Liver (tissue), 3 donors: ENCODE measurements around the gene HOXB3.

ENCODE experiments used
- FOXA1 ChIP-seq: IDR thresholded peaks from 2 replicates; pipeline ENCODE4 v1.6.1; 2016; ENCODE audit warnings: antibody characterized with exemption
- GABPA ChIP-seq, 2 donors: IDR thresholded peaks in 1 of 2; conservative IDR thresholded peaks in 1 of 2; 2 replicates each; pipeline ENCODE4 v1.6.1; 2016; ENCODE audit warnings: antibody characterized with exemption in 2 of 2, mild to moderate bottlenecking in 1 of 2, moderate library complexity in 1 of 2
- JUND ChIP-seq, 2 donors: IDR thresholded peaks; 2 replicates each; pipeline ENCODE4 v1.6.1; 2016; ENCODE audit warnings: antibody characterized with exemption in 2 of 2
- RAD21 ChIP-seq, 2 donors: IDR thresholded peaks; 2 replicates each; pipeline ENCODE4 v1.6.1; 2016; ENCODE audit warnings: antibody characterized with exemption in 2 of 2, mild to moderate bottlenecking in 2 of 2
- SP1 ChIP-seq: IDR thresholded peaks from 2 replicates; pipeline ENCODE4 v1.6.1; 2018; ENCODE audit warnings: antibody characterized with exemption, mild to moderate bottlenecking
- TAF1 ChIP-seq: conservative IDR thresholded peaks from 2 replicates; pipeline ENCODE4 v1.6.1; 2016; ENCODE audit warnings: antibody characterized with exemption, mild to moderate bottlenecking
- YY1 ChIP-seq: IDR thresholded peaks from 2 replicates; pipeline ENCODE4 v1.6.1; 2016; ENCODE audit warnings: antibody characterized with exemption, mild to moderate bottlenecking
- TF ChIP-seq, protein P1 (sequence below): fragments of 150-350 bp; IDR thresholded peaks from 2 replicates; pipeline ENCODE4 v1.5.1; 2017; ENCODE audit warnings: improper control_type of control experiment, low read depth, low read length; ENCODE audit not compliant: missing input control
- TF ChIP-seq, protein P2 (sequence below): IDR thresholded peaks from 2 replicates; pipeline ENCODE4 v1.6.1; 2016; ENCODE audit warnings: antibody characterized with exemption
- TF ChIP-seq, protein P3 (sequence below): IDR thresholded peaks from 2 replicates; pipeline ENCODE4 v1.6.1; 2016; ENCODE audit warnings: antibody characterized with exemption, mild to moderate bottlenecking
- TF ChIP-seq, protein P4 (sequence below): IDR thresholded peaks from 2 replicates; pipeline ENCODE4 v1.6.1; 2016; ENCODE audit warnings: antibody characterized with exemption
- donor health status: healthy.
- donor health status: healthy.

DNA sequence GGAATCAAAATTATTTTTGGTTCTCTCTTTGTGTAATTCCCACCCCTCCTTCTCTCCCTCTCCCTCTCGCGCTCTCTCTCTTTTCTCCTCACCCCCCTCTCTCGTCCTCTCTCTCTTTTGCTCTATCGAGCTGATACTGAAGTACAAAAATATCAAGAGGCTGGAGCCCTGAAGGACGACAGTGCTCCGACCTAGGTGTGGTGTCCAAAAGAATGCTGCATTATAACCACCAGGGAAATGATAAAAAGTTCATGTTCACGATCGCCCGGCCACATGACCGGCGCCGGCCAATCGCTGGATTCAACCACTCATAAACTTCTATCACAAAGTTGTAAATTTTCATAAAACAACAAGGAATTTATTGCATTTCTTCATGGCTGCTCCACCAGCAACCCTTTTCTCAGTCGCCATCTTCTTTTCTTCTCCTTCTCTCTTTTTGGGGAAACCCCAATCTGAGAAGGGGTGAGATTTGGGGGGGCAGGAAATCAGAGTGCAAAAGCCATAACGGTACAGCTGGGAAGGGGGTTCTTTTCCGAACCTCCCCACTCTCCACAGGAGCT lies 14.8 kb upstream of the HOXB3 start, which contains the start of gene HOXB6:
- TF ChIP-seq, protein P1, sequence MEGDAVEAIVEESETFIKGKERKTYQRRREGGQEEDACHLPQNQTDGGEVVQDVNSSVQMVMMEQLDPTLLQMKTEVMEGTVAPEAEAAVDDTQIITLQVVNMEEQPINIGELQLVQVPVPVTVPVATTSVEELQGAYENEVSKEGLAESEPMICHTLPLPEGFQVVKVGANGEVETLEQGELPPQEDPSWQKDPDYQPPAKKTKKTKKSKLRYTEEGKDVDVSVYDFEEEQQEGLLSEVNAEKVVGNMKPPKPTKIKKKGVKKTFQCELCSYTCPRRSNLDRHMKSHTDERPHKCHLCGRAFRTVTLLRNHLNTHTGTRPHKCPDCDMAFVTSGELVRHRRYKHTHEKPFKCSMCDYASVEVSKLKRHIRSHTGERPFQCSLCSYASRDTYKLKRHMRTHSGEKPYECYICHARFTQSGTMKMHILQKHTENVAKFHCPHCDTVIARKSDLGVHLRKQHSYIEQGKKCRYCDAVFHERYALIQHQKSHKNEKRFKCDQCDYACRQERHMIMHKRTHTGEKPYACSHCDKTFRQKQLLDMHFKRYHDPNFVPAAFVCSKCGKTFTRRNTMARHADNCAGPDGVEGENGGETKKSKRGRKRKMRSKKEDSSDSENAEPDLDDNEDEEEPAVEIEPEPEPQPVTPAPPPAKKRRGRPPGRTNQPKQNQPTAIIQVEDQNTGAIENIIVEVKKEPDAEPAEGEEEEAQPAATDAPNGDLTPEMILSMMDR = no peak
- TF ChIP-seq TAF1 (no peak), SP1 (no peak), FOXA1 (no peak), GABPA (IDR thresholded peaks at IDR 0.05 in 1 of 2, conservative IDR thresholded peaks at IDR 0.05 in 1 of 2) (no peak), RAD21 (IDR thresholded peaks at IDR 0.05) (no peak), YY1 (no peak), JUND (IDR thresholded peaks at IDR 0.05) (no peak)
- TF ChIP-seq, protein P2, sequence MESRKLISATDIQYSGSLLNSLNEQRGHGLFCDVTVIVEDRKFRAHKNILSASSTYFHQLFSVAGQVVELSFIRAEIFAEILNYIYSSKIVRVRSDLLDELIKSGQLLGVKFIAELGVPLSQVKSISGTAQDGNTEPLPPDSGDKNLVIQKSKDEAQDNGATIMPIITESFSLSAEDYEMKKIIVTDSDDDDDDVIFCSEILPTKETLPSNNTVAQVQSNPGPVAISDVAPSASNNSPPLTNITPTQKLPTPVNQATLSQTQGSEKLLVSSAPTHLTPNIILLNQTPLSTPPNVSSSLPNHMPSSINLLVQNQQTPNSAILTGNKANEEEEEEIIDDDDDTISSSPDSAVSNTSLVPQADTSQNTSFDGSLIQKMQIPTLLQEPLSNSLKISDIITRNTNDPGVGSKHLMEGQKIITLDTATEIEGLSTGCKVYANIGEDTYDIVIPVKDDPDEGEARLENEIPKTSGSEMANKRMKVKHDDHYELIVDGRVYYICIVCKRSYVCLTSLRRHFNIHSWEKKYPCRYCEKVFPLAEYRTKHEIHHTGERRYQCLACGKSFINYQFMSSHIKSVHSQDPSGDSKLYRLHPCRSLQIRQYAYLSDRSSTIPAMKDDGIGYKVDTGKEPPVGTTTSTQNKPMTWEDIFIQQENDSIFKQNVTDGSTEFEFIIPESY = no peak
- TF ChIP-seq, protein P3, sequence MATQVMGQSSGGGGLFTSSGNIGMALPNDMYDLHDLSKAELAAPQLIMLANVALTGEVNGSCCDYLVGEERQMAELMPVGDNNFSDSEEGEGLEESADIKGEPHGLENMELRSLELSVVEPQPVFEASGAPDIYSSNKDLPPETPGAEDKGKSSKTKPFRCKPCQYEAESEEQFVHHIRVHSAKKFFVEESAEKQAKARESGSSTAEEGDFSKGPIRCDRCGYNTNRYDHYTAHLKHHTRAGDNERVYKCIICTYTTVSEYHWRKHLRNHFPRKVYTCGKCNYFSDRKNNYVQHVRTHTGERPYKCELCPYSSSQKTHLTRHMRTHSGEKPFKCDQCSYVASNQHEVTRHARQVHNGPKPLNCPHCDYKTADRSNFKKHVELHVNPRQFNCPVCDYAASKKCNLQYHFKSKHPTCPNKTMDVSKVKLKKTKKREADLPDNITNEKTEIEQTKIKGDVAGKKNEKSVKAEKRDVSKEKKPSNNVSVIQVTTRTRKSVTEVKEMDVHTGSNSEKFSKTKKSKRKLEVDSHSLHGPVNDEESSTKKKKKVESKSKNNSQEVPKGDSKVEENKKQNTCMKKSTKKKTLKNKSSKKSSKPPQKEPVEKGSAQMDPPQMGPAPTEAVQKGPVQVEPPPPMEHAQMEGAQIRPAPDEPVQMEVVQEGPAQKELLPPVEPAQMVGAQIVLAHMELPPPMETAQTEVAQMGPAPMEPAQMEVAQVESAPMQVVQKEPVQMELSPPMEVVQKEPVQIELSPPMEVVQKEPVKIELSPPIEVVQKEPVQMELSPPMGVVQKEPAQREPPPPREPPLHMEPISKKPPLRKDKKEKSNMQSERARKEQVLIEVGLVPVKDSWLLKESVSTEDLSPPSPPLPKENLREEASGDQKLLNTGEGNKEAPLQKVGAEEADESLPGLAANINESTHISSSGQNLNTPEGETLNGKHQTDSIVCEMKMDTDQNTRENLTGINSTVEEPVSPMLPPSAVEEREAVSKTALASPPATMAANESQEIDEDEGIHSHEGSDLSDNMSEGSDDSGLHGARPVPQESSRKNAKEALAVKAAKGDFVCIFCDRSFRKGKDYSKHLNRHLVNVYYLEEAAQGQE = no peak
- TF ChIP-seq, protein P4, sequence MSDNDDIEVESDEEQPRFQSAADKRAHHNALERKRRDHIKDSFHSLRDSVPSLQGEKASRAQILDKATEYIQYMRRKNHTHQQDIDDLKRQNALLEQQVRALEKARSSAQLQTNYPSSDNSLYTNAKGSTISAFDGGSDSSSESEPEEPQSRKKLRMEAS = no peak
